ENCODE measurements around the gene MEOX1. TPM values are rescaled to one million over a fixed set of nuclear protein-coding genes. Genes with fewer than 3 reads are reported as not detected.

MEOX1 gene
- total and polyA plus RNA-seq, 9 donors = 0.22 to 7.7 (median 1.2) TPM; not detected in 1

DNA sequence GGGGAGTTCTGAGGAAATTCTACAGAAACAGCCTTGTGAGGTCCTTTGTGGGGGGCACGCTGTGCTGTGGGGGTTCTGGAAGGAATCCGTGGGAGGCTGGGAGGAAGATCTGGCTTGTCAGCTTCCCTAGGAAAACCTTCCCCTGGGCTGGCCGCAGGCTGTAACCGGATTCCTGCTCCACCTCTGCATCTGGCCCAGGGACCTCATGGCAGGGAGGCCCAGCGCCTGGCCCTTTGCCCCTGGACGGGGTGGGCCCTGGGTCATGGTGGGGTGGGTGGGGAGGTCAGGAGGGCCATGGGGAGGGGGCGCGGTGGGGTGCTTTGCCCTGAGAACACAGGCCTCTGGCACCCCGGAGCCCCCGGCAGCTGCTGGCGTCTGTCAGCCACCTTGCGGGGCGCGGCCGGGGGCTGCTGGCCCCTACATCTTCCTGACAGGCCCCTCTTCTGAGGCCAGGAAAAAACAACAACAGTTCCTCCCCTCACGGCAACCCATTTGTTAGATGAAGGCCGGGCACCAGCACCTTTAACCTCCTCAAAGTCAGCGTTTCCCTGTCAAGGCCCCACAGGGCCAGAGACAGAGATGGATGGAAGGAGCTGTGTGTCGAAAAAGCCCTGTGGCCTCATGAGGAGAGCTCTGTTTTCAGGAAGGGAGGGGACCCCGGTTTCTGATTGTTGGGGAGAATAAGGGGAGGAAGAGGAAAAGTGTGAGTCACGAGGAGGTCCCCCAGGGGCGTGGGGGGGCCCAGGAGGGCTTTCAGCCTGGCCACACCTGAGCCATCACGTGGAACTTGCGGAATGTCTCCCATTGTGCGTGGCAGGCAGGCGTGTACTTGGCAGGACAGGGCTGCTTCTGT lies 3.6 kb upstream of the MEOX1 start:
- Histone ChIP-seq H3K36me3 (no peaks in the 10 kb centered on the region), H3K4me3 (no peak overlapping the region), H3K27me3 (no peaks in the 10 kb centered on the region), H3K9me3 (no peaks in the 10 kb centered on the region), H3K4me1 (ENCODE audit: insufficient read depth) (no peaks in the 10 kb centered on the region), H3K27ac (no peak overlapping the region)
- 57 to 60% (median 58%) methylated on average over 25 to 26 of the region's 26 CpGs for WGBS, 3 donors
- TF ChIP-seq, protein P1, sequence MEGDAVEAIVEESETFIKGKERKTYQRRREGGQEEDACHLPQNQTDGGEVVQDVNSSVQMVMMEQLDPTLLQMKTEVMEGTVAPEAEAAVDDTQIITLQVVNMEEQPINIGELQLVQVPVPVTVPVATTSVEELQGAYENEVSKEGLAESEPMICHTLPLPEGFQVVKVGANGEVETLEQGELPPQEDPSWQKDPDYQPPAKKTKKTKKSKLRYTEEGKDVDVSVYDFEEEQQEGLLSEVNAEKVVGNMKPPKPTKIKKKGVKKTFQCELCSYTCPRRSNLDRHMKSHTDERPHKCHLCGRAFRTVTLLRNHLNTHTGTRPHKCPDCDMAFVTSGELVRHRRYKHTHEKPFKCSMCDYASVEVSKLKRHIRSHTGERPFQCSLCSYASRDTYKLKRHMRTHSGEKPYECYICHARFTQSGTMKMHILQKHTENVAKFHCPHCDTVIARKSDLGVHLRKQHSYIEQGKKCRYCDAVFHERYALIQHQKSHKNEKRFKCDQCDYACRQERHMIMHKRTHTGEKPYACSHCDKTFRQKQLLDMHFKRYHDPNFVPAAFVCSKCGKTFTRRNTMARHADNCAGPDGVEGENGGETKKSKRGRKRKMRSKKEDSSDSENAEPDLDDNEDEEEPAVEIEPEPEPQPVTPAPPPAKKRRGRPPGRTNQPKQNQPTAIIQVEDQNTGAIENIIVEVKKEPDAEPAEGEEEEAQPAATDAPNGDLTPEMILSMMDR (IDR thresholded peaks at IDR 0.05) = no peak
- TF ChIP-seq POLR2A (IDR thresholded peaks at IDR 0.05) (no peak), EP300 (IDR thresholded peaks at IDR 0.05) (no peak)
- intact Hi-C loops (cut with DNase I) = no loop called here
- no peak for DNase-seq

DNA sequence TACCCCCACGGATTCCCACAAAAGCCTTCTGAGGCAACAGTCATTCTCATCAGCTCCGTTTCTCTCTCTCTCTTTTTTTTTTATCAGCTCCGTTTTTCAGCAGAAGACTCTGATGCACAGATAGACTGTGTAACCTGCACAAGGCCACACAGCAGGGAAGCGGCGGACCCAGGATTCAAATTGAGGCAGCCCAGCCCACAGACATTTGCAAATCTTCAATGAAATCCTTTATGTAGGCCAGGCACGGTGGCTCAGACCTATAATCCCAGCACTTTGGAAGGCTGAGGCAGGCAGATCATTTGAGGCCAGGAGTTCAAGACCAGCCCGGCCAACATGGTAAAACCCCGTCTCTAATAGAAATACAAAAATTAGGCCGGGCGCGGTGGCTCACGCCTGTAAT lies 2.4 kb upstream of the MEOX1 start:
- TF ChIP-seq EP300 (IDR thresholded peaks at IDR 0.05) = no peak
- Histone ChIP-seq H3K27ac (no peak overlapping the region), H3K36me3 (no peaks in the 10 kb centered on the region), H3K9me3 (no peaks in the 10 kb centered on the region), H3K27me3 (no peaks in the 10 kb centered on the region), H3K4me3 (no peak overlapping the region), H3K4me1 (ENCODE audit: insufficient read depth) (no peaks in the 10 kb centered on the region)
- WGBS, 3 donors = 88 to 92% (median 90%) methylated on average over 12 of the region's 12 CpGs
- DNase-seq = no peak
- intact Hi-C loops (cut with DNase I) = no loop called here

DNA sequence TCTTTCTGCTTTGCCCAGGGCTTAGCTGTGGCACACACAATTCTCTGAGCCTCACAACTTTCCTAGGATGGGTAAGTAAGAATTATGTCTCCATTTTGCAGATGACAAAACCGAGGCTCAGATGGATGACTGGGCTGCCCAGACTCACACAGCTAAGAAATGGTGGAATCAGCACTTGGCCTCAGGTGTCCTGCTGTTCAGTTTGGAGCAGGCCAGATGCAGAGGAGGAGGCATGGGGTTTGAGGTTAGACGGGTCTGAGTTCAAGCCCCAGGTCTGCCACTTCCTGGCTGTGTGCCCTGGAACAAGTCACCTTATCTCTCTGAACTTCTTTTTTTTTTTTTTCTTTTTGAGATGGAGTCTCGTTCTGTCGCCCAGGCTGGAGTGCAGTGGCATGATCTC lies 1.7 kb upstream of the MEOX1 start:
- no peak overlapping the region for H3K4me3 ChIP-seq
- no peaks in the 10 kb centered on the region for H3K27me3 ChIP-seq
- intact Hi-C loops (cut with DNase I) = no loop called here
- WGBS, 3 donors = 87 to 88% (median 88%) methylated on average over 4 of the region's 4 CpGs
- no peaks in the 10 kb centered on the region for H3K9me3 ChIP-seq
- TF ChIP-seq, protein P1 (IDR thresholded peaks at IDR 0.05) = no peak
- no peak for TF ChIP-seq POLR2A (IDR thresholded peaks at IDR 0.05)
- TF ChIP-seq EP300 (IDR thresholded peaks at IDR 0.05) = no peak
- no peak for DNase-seq
- no peaks in the 10 kb centered on the region for H3K36me3 ChIP-seq
- H3K27ac ChIP-seq = no peak overlapping the region
- H3K4me1 ChIP-seq (ENCODE audit: insufficient read depth) = no peaks in the 10 kb centered on the region

DNA sequence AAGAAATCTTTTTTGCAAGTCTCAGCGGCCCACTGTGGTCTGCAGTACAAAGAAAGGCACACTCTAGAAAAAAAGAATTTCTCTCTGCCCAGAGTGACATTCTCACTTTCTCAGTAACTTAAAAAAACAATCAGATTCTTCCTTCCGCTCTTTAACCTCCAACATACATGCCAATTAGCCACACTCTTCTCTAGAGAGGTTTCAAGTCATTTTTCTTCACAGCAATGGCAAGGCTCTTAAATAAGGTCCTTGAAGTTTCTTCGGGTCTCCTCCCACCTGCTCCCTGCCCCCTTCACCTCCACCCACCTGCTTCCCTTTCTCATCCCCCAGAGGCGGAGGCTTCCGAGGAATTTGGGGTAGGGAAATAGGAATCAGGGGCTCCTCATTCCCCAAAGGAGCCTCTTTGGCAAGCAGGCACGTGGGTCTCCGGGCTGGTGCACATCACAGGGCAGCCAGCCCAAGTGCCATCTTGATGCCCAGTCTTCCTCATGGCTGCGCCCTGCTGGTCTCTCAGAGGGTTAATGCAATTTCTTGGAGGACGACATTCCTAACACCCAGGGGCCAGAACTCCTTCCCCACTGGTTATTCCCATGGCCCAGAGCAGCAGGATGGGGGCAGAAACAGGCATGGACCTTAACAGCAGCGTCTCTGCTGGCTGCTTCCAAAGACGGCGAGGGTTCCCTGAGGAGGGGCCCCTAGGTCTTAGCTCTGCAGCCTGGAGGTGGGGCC lies 855 bp upstream of the MEOX1 start:
- intact Hi-C loops (cut with DNase I) = no loop called here
- no peaks in the 10 kb centered on the region for H3K27me3 ChIP-seq
- no peak for DNase-seq
- H3K4me3 ChIP-seq = no peak overlapping the region
- H3K4me1 ChIP-seq (ENCODE audit: insufficient read depth) = no peaks in the 10 kb centered on the region
- TF ChIP-seq, protein P1 (IDR thresholded peaks at IDR 0.05) = no peak
- no peak for TF ChIP-seq EP300 (IDR thresholded peaks at IDR 0.05)
- TF ChIP-seq POLR2A (IDR thresholded peaks at IDR 0.05) = no peak
- H3K36me3 ChIP-seq = no peaks in the 10 kb centered on the region
- no peak overlapping the region for H3K27ac ChIP-seq
- no peaks in the 10 kb centered on the region for H3K9me3 ChIP-seq
- 47 to 60% (median 56%) methylated on average over 12 of the region's 12 CpGs for WGBS, 3 donors
